CD4-positive, alpha-beta T cell (primary cell): ENCODE measurements around the gene TFF1. TPM values are rescaled to one million over a fixed set of nuclear protein-coding genes. Genes with fewer than 3 reads are reported as not detected.

Source experiments
- ATAC-seq: fragments of 200-7000 bp; cut with Tn5 transposase; one replicate; pipeline ENCODE4 v1.10.0; 2022; ENCODE audit warnings: mild to moderate bottlenecking; ENCODE audit not compliant: poor library complexity
- CTCF ChIA-PET: fragments of 350-600 bp; sonication (Branson Sonifier 250); formaldehyde crosslinking; loops from one replicate; lab custom pipeline; 2021; ENCODE audit warnings: antibody characterized with exemption, inconsistent platforms; lab: Charles Lee
- POLR2A ChIA-PET: fragments of 350-600 bp; sonication (Branson Sonifier 250); formaldehyde crosslinking; loops from one replicate; lab custom pipeline; 2021; ENCODE audit warnings: antibody characterized with exemption, inconsistent platforms; lab: Charles Lee
- DNase-seq, 14 experiments: peaks; one replicate each; pipeline ENCODE4 v3.0.0-alpha.2; 2013 to 2020; ENCODE audit warnings: mixed read lengths in 2 of 14
- H3K27ac ChIP-seq, 2 donors: one replicate each; pipeline versions ENCODE4 v1.5.1 to v1.7.0; 2013; ENCODE audit warnings: low read length in 2 of 2, low read depth in 1 of 2, mild to moderate bottlenecking in 1 of 2
- H3K27me3 ChIP-seq, 2 experiments: 1 replicate in 1 of 2; 2 replicates in 1 of 2; pipeline versions ENCODE4 v1.6.1 to v1.7.0; 2013; ENCODE audit warnings: low read length in 2 of 2, control low read depth in 1 of 2, mild to moderate bottlenecking in 1 of 2, moderate library complexity in 1 of 2; ENCODE audit not compliant: insufficient read depth in 2 of 2, control insufficient read depth in 1 of 2
- H3K36me3 ChIP-seq: one replicate; pipeline ENCODE4 v1.6.1; 2013; ENCODE audit warnings: low read length, control low read depth; ENCODE audit not compliant: insufficient read depth
- H3K4me1 ChIP-seq: one replicate; pipeline ENCODE4 v1.6.1; 2013; ENCODE audit warnings: low read length, control low read depth; ENCODE audit not compliant: insufficient read depth
- H3K4me3 ChIP-seq: one replicate; pipeline ENCODE4 v1.5.1; 2013; ENCODE audit warnings: mild to moderate bottlenecking, low read length, moderate library complexity
- H3K9me3 ChIP-seq, 2 experiments: 1 replicate in 1 of 2; 2 replicates in 1 of 2; pipeline versions ENCODE4 v1.6.1 to v1.7.0; 2013; ENCODE audit warnings: low read length in 2 of 2, mild to moderate bottlenecking in 2 of 2, control low read depth in 1 of 2, moderate library complexity in 1 of 2; ENCODE audit not compliant: control insufficient read depth in 1 of 2, insufficient read depth in 1 of 2
- H3K27ac Mint-ChIP-seq: one replicate; pipeline ENCODE4 v1.8.0; 2020; ENCODE audit warnings: mixed read lengths
- H3K27me3 Mint-ChIP-seq: one replicate; pipeline ENCODE4 v1.8.0; 2021; ENCODE audit warnings: mixed read lengths
- H3K36me3 Mint-ChIP-seq: one replicate; pipeline ENCODE4 v1.8.0; 2021; ENCODE audit warnings: low read depth, mixed read lengths
- H3K4me1 Mint-ChIP-seq: one replicate; pipeline ENCODE4 v1.8.0; 2021; ENCODE audit warnings: low read depth, mixed read lengths
- H3K4me3 Mint-ChIP-seq: one replicate; pipeline ENCODE4 v1.8.0; 2020; ENCODE audit warnings: mild to moderate bottlenecking, mixed read lengths
- H3K9me3 Mint-ChIP-seq: one replicate; pipeline ENCODE4 v1.8.0; 2020; ENCODE audit warnings: mixed read lengths
- intact Hi-C, 2 experiments: fragments of 100-400 bp; cut with DNase I in 1 of 2; cut with micrococcal nuclease in 1 of 2; formaldehyde crosslinking; loops; one replicate each; pipeline versions ENCODE4 v1.15.1 to v1.9.0; 2023 to 2025; cut with DNase I, micrococcal nuclease
- total RNA-seq, 174 experiments: library from RNA in 2 of 174; stranded (reverse) in 2 of 174; gene quantifications; one replicate each; pipeline ENCODE4 v1.2.3 and lab custom pipeline; 2021 to 2026
- TF ChIP-seq, protein P1 (sequence below): fragments of 200-600 bp; IDR thresholded peaks from one replicate; pipeline ENCODE4 v1.8.0; 2022; ENCODE audit warnings: antibody characterized with exemption, mild to moderate bottlenecking

The TFF1 gene
- total RNA-seq, 2 experiments from 2014 or later = not detected

DNA sequence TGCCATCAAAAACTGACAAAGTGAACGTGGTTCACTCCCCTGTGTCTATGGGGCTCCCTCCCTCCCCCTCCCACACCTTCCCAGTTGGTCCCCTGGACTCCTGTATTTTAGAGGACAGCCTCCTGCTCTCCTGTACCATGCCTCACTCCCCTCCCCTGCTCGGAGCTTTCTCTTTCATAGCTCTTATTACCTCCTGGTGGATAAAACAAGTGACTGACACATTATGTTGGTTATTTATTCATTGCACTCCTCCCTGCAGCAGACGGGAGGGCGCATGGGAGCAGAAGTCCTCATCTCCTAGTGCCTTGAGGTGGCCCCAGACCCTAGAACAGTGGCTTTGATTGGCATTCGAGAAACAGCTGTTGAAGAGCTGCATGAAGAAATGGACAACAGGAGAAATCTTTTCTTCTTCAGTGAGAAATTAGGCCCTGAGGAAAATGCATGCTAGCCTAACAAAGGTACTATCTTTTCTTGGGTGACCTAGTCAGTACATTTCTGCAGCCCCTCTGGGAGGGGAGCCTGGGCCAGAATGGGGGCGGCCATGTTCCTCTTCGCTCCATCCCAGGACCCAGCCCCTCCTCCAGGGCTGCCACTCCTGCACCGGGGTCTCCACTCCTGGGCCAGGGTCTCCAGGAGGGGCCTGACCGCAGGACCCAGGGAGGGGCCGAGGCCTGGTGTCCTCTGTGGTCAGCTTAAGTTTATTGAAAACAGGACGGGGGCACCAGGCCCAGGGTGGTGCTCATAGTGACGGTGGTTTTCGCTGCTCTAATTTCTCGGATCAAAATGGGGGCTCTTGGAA, 1.2 kb upstream of the TFF1 start:
- TF ChIP-seq, protein P1, sequence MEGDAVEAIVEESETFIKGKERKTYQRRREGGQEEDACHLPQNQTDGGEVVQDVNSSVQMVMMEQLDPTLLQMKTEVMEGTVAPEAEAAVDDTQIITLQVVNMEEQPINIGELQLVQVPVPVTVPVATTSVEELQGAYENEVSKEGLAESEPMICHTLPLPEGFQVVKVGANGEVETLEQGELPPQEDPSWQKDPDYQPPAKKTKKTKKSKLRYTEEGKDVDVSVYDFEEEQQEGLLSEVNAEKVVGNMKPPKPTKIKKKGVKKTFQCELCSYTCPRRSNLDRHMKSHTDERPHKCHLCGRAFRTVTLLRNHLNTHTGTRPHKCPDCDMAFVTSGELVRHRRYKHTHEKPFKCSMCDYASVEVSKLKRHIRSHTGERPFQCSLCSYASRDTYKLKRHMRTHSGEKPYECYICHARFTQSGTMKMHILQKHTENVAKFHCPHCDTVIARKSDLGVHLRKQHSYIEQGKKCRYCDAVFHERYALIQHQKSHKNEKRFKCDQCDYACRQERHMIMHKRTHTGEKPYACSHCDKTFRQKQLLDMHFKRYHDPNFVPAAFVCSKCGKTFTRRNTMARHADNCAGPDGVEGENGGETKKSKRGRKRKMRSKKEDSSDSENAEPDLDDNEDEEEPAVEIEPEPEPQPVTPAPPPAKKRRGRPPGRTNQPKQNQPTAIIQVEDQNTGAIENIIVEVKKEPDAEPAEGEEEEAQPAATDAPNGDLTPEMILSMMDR = no peak
- ChIA-PET POLR2A (interaction anchor here (1.1 kb wide), 1 partner anchor 37 kb away, joined by 3 read pairs; the partner anchor contains the start of gene UBASH3A), CTCF (no interaction called here)
- no peaks in the 10 kb centered on the region for H3K9me3 ChIP-seq
- H3K27me3 ChIP-seq = no peaks in the 10 kb centered on the region
- ATAC-seq (no peak), DNase-seq (no peak)
- intact Hi-C loops = no loop called here
- H3K27ac Mint-ChIP-seq = no peak overlapping the region
- no peak overlapping the region for H3K4me3 ChIP-seq
- no peaks in the 10 kb centered on the region for H3K27me3 Mint-ChIP-seq
- H3K27ac ChIP-seq = no peak overlapping the region
- no peaks in the 10 kb centered on the region for H3K36me3 Mint-ChIP-seq
- H3K4me1 ChIP-seq = peaks cover 6% of the 10 kb centered on the region
- H3K4me1 Mint-ChIP-seq = no peaks in the 10 kb centered on the region
- H3K4me3 Mint-ChIP-seq = no peak overlapping the region
- no peaks in the 10 kb centered on the region for H3K36me3 ChIP-seq
- no peaks in the 10 kb centered on the region for H3K9me3 Mint-ChIP-seq

DNA sequence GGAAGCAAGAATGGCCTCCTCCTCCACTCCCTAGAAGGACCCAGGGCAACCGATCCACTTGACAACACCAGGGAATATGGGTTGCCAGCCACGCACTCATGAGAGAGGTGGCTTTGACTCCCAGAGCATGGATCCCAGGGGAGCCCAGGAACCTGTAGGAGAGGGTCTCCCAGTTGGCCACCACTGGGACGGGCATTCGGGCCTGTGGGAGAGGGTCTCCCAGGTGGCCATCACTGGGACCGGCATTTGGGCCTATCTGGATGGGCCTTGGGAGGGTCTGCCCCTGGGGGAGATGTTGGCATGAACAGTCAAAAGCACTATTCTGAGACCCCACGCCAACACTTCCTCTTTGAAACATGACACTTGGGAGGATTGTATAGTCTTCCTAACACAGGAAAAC, 565 bp downstream of the TFF1 start:
- no peaks in the 10 kb centered on the region for H3K27me3 Mint-ChIP-seq
- ChIA-PET CTCF (no interaction called here), POLR2A (no interaction called here)
- H3K36me3 ChIP-seq = no peaks in the 10 kb centered on the region
- no peaks in the 10 kb centered on the region for H3K9me3 Mint-ChIP-seq
- H3K4me1 ChIP-seq = peaks cover 6% of the 10 kb centered on the region
- TF ChIP-seq, protein P1 = no peak
- no peaks in the 10 kb centered on the region for H3K36me3 Mint-ChIP-seq
- H3K9me3 ChIP-seq = no peaks in the 10 kb centered on the region
- DNase-seq (no peak), ATAC-seq (no peak)
- no peak overlapping the region for H3K27ac Mint-ChIP-seq
- H3K27me3 ChIP-seq = no peaks in the 10 kb centered on the region
- H3K4me3 ChIP-seq = no peak overlapping the region
- H3K4me1 Mint-ChIP-seq = no peaks in the 10 kb centered on the region
- no peak overlapping the region for H3K4me3 Mint-ChIP-seq
- intact Hi-C loops = no loop called here
- H3K27ac ChIP-seq = no peak overlapping the region

DNA sequence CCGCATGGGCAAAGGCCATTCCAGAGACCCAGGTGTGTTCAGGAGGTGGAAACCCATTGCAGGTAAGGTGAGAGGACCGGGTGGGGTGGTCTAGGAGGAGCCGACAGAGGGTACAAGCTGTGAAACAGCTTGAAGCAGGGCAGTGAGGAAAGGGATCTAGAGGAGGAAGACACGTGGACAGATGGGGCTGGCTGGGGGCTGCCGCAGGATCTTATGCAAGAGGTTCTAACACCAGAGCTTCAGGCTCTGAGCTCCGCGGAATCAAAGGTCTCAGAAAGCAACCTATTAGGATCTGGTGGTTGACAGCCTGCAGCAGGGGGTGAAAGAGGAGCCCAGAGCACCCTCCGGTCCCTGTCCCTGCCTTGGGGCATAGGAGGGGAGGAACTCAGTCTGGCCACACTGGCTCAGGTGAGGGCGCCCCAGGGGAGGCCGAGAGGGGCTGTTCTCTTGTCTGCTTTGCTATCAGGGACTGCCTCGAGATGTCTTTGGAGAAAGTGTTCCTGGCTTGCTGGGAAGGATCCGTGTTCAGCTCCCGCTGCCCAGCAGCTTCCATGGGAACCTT, 1.9 kb downstream of the TFF1 start:
- ChIA-PET CTCF (no interaction called here), POLR2A (no interaction called here)
- Mint-ChIP-seq H3K27ac (no peak overlapping the region), H3K4me3 (no peak overlapping the region), H3K4me1 (no peaks in the 10 kb centered on the region), H3K9me3 (no peaks in the 10 kb centered on the region), H3K27me3 (no peaks in the 10 kb centered on the region), H3K36me3 (no peaks in the 10 kb centered on the region)
- Histone ChIP-seq H3K9me3 (peaks cover 0 to 10% of the 10 kb centered on the region in 2 experiments), H3K4me1 (peaks cover 6% of the 10 kb centered on the region), H3K27me3 (no peaks in the 10 kb centered on the region), H3K36me3 (no peaks in the 10 kb centered on the region), H3K4me3 (no peak overlapping the region), H3K27ac (no peak overlapping the region)
- intact Hi-C loops = no loop called here
- DNase-seq (no peak), ATAC-seq (no peak)
- TF ChIP-seq, protein P1 = no peak
